ENCODE measurements around the gene SLC17A1.

SLC17A1 gene, protein sequence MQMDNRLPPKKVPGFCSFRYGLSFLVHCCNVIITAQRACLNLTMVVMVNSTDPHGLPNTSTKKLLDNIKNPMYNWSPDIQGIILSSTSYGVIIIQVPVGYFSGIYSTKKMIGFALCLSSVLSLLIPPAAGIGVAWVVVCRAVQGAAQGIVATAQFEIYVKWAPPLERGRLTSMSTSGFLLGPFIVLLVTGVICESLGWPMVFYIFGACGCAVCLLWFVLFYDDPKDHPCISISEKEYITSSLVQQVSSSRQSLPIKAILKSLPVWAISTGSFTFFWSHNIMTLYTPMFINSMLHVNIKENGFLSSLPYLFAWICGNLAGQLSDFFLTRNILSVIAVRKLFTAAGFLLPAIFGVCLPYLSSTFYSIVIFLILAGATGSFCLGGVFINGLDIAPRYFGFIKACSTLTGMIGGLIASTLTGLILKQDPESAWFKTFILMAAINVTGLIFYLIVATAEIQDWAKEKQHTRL

GRCh38 chr6:25831532-25832306 is at the start of gene SLC17A1:
Gene SLC17A1, minus strand, starts transcription at chr6:25832052. Its CDS starts 1,495 bp downstream, at chr6:25830557.
- in situ Hi-C loops (cut with MboI; ENCODE audit: low sequenced_read_pairs) = no loop called here

DNA sequence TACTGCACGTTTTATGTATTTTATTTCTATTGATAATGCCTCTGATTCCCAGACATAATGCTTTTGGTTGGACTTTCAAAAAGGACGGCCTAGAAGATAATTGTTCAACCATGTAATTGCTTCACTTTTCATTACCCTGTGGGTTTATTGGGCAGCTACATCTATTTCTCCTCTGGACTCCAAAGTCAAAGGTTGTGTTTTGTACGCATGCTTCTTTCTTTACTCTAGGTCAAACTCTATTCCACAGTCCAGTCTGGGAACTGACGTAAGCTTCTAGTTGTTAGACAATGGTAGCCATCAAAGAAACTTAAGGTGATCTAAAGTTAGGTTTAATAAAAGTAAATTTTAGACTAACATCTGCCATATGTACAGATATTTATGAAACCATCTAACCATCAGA is 48.7 kb upstream of the SLC17A1 start:
- in situ Hi-C loops (cut with MboI; ENCODE audit: low sequenced_read_pairs) = no loop called here

GRCh38 chr6:25878721-25879322 is 47.0 kb upstream of the SLC17A1 start:
- in situ Hi-C loops (cut with MboI; ENCODE audit: low sequenced_read_pairs) = no loop called here

DNA sequence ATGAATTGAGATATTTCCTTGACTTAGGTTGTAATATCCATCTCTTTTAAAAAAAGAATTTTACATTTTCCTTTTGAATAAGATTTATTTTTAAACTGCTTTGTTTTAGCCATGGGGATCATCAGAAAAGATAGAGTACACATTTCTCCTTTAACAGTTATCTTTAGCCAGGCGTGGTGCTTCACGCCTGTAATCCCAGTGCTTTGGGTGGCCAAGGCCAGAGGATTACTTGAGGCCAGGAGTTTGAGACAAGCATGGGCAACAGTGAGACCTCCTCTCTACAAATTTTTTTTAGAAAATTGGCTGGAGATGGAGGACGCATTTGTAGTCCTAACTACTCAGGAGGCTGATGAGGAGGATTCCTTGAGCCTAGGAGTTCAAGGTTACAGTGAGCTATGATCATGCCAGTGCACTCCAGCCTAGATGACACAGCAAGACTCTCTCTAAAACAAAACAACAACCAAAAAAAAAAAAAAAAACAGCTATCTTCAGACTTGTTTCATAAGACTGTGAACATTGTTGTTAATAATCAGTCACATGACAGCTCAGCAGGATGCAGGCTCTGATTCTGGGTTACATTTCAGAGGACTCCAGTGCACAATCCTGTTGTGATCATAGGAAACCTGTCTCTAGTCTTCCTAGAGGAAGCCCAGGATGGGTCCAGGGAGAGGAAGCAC is 44.2 kb upstream of the SLC17A1 start:
- in situ Hi-C loops (cut with MboI; ENCODE audit: low sequenced_read_pairs) = no loop called here

- in situ Hi-C loops (cut with MboI; ENCODE audit: low sequenced_read_pairs) = no loop called here
These were observed 43.7 kb upstream of the SLC17A1 start for GRCh38 chr6:25875563-25875905.

- in situ Hi-C loops (cut with MboI; ENCODE audit: low sequenced_read_pairs) = no loop called here
These were observed 43.1 kb upstream of the SLC17A1 start for GRCh38 chr6:25874822-25875562.

DNA sequence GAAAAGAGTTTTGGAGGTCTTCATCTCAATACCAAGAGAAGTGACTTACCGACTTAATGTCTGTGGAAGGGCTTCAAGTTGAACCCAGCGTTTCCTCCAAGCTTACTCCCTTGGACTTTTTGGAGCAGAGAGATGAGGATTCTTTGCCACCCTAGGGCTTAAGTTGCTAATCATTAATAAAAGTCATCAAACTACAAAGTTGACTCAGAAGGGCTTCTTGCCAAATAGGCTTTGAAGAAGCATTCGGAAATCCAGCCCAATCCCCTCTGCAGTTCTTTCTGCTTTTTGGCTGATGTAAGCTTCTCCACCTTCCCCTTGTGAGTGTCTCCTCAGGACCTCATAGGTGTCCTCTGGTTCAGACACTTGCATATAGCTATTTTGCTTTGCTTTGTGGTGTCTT is 42.3 kb upstream of the SLC17A1 start, which contains the start of gene SLC17A3:
SLC17A3 (minus strand) TSS at position 126 of the 400 bp plus-strand sequence. CDS start 5,856 bp downstream, outside the sequence.
- in situ Hi-C loops (cut with MboI; ENCODE audit: low sequenced_read_pairs) = no loop called here

DNA sequence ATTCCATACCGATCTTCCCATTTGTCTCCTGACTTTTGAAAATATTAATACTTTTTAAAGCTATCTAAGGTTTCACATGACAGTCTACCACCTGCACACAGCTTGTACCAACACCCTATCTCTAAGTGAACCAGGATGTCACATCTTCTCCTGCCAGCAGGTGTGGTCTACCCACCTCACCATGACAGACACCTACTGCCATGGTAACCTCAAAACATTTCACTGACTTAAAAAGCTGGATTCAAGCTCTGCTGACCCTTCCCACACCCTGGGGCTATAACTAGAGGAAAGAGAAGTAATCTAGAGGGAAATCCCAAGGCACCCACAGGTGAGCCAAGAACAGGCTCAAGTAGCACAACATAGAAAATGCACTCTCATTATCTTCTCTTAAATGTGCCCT is 41.0 kb upstream of the SLC17A1 start:
- in situ Hi-C loops (cut with MboI; ENCODE audit: low sequenced_read_pairs) = no loop called here

- in situ Hi-C loops (cut with MboI; ENCODE audit: low sequenced_read_pairs) = no loop called here
These were observed 38.0 kb upstream of the SLC17A1 start for GRCh38 chr6:25869840-25870239.

DNA sequence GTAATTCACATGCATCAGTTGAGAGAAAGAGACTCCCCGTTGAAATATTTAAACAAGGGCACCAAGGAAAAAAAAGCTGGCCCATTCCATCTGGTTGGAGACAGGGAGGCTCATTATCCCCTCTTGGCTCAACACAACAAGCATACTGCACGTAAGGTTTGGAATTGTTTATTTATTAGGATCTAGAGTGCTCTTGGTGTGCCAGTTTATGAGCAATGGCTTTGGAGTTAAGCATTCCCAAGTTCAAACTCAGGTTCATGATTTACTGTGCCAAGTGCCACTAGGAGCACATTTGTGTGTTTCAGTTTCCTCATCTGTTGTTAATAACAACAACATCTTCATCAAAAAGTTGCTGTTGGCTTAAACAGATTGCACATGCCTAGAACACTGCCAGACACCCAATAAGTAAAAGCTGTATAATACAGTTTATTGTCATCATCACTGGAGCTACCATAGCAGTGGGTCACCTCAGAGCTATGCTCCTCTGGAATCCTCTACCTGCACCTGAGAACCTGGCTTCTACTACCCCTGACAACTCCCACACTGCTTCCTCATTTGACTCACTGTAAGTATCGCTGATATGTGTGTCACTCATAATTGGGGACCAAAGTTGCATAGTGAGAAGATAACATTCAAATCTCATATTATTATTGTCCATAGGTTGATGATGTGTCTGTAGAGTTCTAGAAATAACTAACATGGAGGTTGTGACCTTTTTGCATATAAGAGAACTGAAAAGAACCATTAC is 36.8 kb upstream of the SLC17A1 start:
- in situ Hi-C loops (cut with MboI; ENCODE audit: low sequenced_read_pairs) = no loop called here

DNA sequence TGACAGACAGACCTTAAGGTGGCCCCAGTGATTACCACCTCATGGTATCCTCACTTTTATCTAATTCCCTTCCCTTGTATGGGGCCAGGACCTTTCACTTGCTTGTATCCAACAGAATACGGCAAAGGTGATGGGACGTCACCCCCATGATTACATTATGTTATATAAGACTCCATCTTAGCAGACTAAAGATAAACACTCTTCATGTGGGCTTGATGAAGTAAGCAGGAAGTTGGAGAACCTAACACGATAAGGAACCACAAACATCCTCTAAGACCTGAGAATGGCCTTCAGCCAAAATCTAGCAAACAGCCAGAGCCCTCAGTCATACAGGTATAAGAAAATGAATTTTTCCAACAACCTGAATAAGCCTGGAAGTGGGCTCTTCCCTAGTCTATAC is 34.2 kb upstream of the SLC17A1 start:
- in situ Hi-C loops (cut with MboI; ENCODE audit: low sequenced_read_pairs) = no loop called here

- in situ Hi-C loops (cut with MboI; ENCODE audit: low sequenced_read_pairs) = no loop called here
These were observed 31.5 kb upstream of the SLC17A1 start for GRCh38 chr6:25863360-25863759.

DNA sequence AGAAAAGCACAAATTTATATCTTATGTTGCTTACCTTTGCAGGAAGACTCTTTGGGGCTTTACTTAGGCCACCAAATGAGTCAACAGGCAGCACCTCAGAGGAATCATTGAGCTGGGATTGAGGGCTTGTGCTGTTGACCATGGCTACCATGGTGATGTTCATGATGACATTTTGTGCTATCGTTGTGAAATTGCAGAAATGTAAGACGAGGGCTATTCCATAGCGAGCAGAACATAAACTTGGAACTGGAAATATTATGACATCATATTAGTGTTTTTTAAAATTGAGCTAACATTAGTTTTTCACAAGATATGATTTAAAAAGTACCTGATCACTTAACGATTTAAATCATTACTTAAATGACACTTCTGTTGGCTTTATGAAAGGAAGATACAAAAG is 30.3 kb upstream of the SLC17A1 start:
- in situ Hi-C loops (cut with MboI; ENCODE audit: low sequenced_read_pairs) = no loop called here

GRCh38 chr6:25852756-25853155 is 20.9 kb upstream of the SLC17A1 start:
- in situ Hi-C loops (cut with MboI; ENCODE audit: low sequenced_read_pairs) = no loop called here

DNA sequence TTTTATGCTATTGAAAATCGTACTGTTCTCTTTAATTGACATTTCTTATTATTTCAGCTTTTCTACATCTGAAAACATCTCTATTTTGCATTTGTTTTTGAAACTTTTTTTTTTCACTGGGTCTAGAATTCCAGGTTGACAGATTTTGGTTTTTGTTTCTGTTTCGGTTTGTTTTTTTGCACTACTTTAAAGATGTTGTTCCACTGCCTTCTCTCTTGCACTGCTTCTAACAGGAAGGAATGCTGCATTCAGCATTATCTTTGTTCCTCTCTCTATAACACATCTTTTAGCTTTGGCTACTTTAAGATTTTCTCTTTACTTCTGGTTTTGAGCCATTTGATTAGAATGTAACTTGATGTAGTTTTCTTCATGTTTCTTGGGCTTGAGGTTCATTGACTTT is 20.1 kb upstream of the SLC17A1 start:
- in situ Hi-C loops (cut with MboI; ENCODE audit: low sequenced_read_pairs) = no loop called here

DNA sequence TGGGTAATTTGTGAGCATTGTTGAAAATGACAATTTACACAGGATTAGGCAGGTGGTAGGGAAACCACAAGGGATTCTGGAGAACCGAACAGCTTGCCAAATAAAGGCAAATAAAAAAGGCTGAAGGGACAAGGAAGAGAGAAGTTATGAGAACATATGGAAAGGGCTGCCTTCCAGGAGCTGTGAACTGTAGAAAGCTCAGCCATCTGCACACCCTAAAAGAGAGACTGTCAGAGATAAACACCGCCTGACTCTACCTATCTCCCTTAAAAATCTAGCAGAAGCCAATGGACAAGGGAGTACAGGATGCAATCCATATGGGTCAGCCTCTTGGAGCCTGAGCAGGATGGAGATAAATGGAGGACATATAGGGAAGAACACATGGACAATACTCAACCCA is 12.7 kb upstream of the SLC17A1 start:
- in situ Hi-C loops (cut with MboI; ENCODE audit: low sequenced_read_pairs) = no loop called here

GRCh38 chr6:25842526-25842925 is 10.7 kb upstream of the SLC17A1 start:
- in situ Hi-C loops (cut with MboI; ENCODE audit: low sequenced_read_pairs) = no loop called here

GRCh38 chr6:25835442-25836283 is 3.8 kb upstream of the SLC17A1 start:
- in situ Hi-C loops (cut with MboI; ENCODE audit: low sequenced_read_pairs) = no loop called here

DNA sequence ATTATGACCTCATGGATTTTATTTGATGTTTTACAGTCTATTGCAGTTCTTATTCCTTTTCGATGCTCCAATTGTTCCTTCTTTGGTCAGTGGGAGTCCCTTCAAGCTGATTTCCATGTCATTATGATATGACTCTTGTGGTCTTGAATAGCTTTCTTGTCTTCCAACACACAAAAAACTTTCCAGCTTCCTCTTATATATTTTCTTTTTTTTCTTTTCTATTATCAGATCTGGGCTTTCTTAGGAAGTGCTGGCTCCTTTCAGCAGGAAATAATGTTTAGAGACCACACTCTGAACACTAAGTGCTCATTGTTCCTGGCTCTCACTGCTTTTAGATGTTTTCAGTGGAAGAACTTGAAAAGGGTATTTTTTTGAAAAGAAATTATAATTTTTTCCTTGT is 3.1 kb upstream of the SLC17A1 start:
- in situ Hi-C loops (cut with MboI; ENCODE audit: low sequenced_read_pairs) = no loop called here

All from HL-60/S4 treated with retinoic acid at 250 ng/mL for 4 days and 3 days (cell line).